Jurkat, Clone E6-1 (cell line): ENCODE results near the gene ARHGAP26.

Experiments
- DNase-seq: peaks from one replicate; pipeline ENCODE4 v3.0.0-alpha.2; 2011; ENCODE audit warnings: low read depth, low spot score
- H3K4me3 ChIP-seq: 2 replicates; pipeline ENCODE4 v1.5.1; 2011; ENCODE audit warnings: mild to moderate bottlenecking, low read length, control low read depth, moderate library complexity

Gene ARHGAP26

DNA sequence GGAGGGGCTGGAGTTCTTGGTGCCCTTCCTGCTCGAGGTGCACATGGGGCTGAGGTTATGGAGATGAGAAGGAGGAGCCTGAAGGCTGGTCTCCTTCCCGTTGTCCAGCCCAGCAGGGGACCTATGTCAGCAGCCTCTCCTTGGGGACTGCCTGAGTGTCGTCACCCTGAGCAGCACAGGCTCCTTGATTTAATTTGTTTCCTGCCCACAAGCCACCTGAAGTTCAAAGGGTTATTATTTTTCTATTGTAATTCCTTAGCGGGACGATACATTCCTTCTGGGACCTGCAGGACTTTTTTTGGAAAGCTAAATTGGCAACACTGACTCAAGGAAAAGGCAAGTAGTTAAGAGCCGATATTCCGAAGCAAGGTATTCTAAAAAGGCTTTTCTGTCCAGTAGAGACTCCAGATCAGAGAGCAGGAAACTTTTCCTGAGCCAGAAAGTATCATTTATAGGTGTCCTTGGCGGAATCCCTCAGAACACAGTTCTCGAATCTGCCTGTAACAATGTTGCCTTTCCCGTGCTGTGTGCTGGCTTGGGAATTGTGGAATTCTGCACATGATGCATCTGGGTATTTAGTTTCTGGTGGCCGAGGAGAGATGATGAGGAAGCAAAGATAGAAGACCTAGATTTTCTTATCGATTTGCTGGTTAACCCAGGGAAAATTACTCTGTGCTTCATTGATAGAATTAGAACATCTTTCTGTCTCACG lies 55.4 kb downstream of the ARHGAP26 start:
- no peak overlapping the region for H3K4me3 ChIP-seq
- no peak for DNase-seq

DNA sequence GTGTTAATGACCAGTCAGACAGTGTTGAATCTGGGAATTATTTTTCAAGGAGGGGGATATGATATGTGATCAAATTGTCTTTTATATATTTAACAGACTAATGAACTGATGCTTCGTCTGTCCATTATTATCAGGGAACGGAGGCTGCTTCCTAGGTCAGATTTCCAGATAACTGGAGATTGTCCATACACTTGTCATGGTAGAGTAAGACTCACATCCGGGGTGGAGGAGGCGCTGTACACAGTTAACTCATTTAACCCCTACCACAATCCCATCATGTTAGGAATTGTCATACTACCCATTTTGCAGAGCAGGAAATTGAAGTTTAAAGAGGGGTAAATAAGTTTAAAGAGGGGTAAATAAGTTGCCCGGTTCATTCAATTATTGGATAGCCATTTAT lies 55.9 kb downstream of the ARHGAP26 start:
- no peak overlapping the region for H3K4me3 ChIP-seq
- DNase-seq: no peak

DNA sequence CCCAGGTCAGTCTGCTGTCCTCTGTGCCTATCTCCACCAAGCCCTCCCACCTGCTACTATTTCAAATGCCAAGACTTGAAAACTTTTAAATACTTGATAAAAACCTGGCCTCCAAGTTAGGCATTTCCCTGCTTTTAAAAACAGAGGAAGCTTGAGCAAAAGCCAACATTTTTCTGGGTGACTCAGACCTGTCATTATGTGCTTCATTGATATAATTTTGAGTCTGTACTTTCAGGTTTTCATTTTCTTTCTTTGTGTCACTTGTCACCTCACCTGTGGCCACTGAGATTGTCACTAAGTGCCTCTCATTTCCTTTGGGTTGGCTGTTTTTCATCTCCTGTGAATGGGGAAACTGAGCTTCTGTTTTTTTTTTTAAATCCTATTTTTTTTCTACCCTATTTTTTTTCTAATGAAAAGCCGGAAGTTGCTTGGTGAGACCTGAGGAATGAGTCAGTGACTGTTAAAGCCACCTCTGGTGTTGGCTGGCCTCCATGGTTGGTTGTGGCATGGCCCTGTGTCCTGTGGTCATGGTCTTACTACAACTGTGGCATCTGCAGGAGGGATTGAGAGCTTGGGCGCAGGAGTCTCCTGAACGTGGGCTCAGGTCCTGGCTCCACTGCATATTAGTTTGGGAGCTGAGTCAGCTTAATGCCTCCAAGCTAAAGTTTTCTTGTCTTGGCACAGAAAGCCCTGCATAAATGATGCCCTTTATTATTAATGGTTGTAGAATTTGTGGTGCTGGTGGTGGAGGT lies 56.7 kb downstream of the ARHGAP26 start:
- H3K4me3 ChIP-seq: no peak overlapping the region
- peak; percentile 16 for DNase-seq

DNA sequence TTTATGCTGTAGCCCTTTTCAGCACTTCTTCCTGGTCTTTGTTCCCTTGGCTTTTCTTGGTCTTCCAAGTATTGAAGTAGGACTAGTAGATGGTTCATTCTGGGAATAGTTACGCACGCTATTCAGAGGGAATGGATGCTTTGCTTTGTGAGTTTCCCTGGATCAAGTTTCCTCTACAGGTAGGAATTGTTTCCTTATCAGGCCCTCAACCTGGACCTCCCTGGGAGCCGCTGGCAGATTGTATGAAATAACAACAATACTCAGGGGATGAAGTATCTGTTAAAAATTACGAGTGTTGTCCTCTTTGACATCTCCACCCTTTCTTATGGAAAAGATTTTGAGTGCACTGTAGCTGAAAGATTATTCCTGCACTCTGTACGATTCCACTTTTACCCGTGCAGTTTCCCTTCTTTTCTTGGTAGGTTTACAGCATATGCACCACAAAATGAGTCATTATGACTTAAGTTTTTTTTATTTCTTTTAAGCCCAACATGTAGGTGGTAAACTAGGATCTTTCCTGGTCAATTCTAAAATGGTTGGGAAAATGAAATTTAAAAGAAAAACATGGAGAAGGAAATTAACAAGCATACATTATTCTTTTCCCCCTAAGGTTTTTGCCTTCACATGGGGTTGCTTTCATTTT lies 57.9 kb downstream of the ARHGAP26 start:
- DNase-seq: no peak
- H3K4me3 ChIP-seq: no peak overlapping the region

DNA sequence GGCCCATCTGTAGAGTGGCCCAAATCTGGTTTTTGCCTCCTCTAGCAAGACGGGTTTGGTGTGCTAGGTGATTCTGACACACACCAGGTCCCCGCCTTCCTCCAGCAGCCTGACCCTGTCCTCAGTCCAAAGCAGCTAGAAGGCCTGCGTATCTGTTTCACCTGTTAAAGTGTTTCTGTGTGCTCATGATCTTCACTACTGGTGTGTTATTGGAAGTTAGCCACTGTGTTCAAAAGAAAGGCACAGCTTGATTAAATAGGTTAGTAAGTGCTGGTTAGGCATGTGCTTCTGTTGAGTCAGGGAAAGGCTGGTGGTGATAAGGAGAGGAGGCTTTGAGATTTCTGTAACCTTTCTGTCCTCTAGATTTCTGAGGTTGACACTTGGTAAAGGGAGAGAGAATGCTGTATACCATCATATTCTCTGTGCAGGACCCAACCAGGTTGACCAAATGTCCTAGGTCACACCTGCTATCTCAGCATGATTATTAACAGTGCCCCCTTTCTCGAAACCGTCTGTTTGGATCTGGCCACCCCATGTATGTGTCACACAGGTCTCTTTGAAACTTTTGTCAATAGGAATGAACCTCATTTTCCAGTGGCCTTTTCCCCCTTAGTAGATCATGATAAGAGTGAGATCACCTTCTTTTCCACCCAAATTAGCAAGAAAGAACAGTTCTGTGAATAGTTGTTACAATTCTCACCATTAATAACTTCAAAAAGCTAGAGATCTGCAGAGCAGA lies 58.8 kb downstream of the ARHGAP26 start:
- DNase-seq: no peak
- no peak overlapping the region for H3K4me3 ChIP-seq

DNA sequence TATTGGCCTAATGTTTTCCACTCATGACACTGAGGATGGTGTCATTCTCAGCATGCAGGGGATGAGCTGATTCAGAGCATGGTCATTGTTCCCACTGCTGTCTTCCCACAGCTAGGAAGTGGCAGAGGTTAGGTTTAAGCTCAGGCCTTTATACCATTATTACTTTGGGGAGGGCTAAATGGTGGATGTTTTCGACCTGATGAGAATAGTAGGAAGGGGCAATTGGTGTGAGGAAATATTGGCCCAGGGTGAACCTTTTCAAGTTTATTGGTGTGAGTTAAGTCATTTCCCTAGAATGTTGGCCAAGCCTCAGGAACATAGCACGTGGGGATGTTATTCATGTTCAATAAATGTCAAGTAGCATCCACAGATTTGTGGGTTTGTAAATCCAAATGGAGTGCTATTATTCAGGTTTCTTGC lies 59.6 kb downstream of the ARHGAP26 start:
- DNase-seq: no peak
- no peak overlapping the region for H3K4me3 ChIP-seq

DNA sequence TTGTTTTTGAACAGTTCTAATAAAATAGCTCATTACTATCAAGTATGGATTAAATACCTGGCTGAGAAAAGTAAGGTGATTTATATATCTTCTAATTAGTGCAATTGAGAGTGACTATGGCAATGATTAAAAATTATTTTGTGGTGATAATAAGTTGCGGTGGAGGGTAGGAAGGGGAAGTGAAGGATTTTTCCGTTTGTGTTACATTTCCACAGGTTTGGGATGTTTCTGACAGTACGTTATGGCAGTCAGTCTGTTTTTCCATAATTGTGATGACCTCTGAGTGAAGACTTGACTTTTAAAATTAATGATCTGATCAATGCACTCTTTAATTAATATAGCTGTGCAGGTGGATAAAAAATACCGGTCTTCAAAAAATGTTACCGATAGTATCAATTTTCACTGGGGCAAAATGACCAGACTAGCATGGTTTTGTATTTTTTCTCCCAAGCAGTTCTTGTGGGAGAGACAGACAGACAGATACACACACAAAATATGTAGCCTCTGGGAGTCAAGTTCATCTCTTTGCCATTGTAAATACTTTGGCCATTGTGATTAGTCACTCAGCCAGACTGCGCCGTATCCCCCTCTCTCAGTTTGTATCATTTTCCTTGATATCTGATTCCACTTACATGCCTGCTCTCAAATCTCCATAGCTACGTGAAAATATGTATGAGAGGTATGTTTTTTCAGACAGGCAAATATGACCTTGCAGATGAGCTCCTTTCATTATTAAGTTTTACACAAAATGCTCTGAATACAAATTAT lies 60.2 kb downstream of the ARHGAP26 start:
- H3K4me3 ChIP-seq: no peak overlapping the region
- no peak for DNase-seq

DNA sequence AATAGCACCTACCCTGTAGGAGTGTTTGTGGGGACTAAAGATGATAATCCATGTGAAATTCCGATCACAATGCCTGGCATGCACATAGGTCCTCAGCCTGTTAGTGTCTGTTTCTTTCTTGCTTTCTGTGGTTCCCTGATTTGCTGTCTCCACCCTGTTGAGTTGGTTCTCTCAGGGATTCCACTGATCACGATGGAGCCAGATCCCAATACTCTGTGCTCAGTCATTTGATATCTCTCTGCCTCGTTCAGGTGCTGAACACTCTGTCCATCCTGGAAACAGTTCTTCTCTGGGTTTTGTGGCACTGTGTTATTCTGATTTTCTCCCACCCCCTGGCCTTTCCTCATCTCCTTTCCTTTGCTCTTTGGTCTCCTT lies 60.8 kb downstream of the ARHGAP26 start:
- no peak for DNase-seq
- no peak overlapping the region for H3K4me3 ChIP-seq

DNA sequence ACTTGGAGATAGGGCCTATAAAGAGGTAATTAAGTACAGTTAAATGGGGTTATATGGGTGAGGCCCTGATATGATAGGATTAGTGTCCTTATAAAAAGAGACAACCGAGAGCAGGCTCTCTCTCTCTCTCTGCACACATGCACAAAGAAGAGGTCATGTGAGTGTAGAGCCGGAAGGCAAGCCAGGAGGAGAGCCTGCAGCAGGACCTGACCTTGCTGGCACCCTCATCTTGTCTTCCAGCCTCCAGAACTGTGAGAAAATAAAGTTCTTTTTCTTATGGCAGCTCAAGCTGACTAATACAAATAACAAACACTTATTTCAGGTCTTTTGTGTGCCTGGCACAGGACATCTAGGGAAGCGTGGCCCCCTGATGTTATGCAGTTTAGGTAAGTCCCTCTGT lies 62.1 kb downstream of the ARHGAP26 start:
- DNase-seq: no peak
- H3K4me3 ChIP-seq: no peak overlapping the region

DNA sequence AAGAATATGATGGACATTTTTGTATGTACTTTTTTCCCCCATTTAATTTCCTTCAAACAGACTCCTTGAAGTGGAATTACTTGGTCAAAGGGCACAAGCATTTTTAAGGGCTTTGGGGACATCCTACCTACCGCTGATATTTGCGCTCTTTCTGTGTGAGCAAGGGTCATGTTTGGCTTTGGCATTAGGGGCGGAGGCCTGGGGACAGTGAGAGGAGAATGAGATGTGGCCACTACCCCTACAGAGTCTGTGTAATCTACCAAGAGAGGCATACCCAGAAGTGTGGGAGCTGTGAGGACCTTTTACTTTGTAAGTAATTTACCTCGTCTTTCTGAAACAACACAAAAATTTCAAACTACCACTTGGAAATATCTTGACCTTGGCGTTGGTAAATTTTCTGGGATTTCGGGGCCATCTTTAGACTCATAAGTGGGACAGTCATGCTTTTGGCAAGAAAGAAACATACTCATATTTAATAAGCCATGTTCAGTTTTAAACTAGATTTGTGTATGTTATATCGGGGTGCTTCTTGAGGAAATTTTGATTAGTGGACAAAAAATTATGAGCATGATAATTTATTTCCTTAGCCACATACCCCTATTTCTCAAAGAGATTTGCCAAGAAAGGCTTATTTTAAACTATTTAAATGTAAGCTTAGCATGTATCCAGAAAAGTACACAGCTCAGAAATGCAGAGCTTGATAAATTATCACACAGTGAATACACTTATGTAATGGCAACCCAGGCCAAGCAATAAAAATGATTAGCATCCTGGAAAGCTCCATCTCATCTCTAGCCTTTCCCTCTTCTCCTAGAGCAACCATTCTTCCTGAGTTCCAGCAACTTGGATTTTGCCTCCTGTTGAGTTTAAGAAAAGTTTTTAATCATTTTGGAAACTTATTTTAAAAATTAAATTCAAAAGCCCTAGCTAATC lies 63.6 kb downstream of the ARHGAP26 start:
- H3K4me3 ChIP-seq: no peak overlapping the region

DNA sequence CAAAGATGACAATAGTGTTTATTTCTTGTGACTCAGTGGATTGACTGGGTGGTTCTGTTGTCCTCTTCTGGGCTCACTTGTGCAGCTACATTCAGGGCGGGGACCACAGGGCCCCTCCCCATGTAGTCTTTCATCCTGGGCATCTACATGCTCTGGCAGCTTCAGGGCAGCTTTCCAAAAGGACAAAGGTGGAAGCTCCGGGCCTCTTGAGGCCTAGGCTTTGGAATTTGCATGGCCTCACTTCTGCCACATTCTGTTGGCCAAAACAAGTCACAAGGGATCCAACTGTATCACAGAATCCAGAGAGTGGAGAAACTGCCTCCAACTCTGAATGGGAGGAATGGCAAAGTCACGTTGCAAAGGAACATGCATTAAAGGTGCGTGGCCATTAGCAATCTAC lies 64.3 kb downstream of the ARHGAP26 start:
- no peak for DNase-seq
- H3K4me3 ChIP-seq: no peak overlapping the region

More for the DNA sequence above, 63.6 kb downstream of the ARHGAP26 start:
- DNase-seq: no peak

DNA sequence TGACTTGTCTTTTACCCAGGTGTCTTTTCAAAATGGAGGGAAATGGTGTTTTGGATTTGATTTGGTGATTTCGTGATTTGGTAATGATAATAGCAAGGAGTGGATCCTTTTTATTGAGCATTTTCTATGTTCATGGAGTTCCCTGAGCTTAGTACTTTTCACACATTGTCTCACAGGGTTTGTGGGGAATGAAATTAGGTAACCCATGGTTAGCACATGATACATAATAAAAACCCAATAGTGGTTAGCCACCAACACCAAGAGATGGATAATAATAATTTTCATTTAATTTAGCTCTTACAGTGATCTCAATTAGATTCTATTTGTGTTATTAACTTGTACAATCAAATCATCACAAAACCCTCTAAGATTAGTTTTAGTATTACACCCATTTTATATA lies 65.4 kb downstream of the ARHGAP26 start:
- DNase-seq: no peak
- no peak overlapping the region for H3K4me3 ChIP-seq

DNA sequence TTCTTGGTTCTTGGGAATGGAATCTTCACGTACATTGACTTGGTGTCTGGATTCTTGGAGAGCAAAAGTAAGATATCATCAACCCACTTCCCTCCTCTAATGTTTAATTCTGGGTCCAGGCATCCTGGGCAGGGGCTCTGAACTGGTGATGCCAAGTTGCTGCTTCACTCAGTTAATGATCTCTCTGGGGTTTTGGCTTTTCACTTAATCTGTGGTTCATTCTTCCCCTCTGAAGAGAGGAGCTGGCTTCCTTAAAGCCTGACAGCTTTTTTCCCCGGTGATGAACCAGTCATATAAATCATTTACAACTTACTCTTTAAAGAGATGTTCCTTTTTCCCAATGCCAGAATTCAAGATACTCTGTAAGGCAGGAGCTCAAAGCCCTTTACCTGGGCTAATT lies 65.9 kb downstream of the ARHGAP26 start:
- DNase-seq: no peak
- no peak overlapping the region for H3K4me3 ChIP-seq

DNA sequence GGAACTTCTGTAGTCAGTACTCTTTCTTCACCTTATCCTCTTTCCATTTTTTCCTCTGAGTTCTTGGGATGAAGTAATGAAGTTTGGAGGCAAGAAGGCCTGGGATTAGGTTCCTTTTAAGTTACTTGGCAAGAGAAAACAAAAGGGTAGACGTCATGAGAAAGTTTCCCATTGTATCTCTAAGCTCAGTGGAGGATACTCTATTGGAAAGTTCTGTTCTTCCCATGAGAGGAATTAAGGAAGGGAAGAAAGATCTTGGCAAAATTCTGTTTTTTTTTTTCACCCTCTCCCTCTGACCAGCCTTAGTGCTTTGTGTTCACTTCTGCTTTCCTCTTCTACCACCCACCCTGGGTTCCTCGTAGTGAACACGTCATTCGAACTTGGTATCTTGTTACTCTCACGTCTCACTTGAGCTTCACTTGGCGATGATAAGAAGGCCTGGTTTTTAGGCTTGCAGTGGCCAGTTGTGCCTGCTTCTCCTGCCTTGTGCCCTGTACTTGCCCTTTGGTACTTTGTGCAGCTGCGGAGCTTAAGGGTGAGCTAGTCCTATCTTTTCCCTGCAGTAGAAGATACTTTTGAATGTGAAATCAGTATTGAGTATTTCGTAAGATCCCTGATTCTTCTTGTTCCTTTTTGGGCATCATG lies 67.0 kb downstream of the ARHGAP26 start:
- no peak for DNase-seq

DNA sequence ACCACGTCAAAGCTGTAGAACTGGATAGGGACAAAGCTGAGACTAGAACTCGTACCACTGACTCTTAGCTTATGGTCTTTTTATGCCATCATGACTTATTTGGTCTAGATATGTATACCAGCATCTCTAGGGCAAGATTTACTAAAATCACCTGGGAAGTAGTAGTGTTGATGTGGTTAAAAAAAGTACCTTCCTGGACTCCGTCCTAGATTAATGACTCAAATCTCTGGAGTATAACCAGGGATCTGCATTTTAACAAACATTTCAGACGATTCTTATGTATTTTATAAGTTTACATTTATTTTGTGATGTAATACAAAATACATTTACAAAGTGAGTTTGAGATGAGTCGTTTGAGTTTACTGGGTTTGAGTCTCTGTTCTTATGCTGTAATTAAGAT lies 68.7 kb downstream of the ARHGAP26 start:
- H3K4me3 ChIP-seq: no peak overlapping the region
- no peak for DNase-seq

More for the DNA sequence above, 67.0 kb downstream of the ARHGAP26 start:
- H3K4me3 ChIP-seq: no peak overlapping the region

DNA sequence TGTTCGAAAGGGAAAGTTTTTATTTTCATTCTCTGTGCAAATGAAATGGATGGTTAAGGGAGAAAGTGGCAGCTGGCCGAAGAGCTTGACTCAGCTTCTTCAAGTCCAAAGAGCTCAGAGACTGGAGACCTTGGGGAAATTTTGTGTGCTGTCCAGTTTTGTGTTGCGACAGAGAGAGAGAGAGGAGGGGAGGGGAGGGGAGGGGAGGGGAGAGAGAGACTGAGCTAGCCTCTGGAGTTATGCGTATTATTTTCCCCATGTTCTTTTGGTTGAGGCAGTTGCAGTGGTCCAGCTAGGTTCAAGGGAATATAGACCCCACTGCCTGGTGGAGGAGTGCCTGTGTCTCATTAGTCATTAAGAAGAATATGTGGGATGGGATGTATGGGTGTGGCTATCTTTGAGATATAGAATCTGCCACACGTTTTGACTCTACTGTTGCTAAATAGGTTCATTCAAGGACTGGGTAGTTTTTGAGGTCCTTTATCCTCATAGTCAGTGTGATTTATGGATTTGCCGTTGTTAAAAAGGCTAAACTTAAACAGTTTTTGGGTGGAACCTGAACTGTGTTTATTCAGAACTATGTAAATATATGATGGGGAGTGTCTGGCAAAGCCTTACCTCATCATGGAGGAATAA lies 69.7 kb downstream of the ARHGAP26 start:
- DNase-seq: no peak

DNA sequence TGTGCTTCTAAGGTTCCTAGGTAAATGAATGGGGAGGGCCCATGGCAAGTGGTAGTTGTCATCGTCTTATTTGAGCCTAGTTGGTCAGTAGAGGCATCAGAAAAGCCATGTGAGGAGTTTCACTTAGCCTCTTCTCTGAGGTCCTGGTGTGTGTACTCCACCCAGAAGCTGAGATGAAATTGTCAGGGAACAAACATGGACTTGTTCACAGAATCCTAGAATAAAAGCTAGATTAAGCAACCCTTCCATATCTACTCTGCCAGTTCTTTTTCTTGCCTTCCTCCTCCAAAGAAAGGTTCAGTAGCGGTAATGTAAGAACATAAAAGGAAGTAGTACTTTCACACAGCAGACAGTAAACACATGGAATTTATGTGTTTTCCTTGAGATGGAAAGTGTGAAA lies 70.4 kb downstream of the ARHGAP26 start:
- H3K4me3 ChIP-seq: no peak overlapping the region
- DNase-seq: no peak

More for the DNA sequence above, 69.7 kb downstream of the ARHGAP26 start:
- no peak overlapping the region for H3K4me3 ChIP-seq
